Measurements from ENCODE around the gene IFNAR2.

GRCh38 chr21:33185852-33186251, 43.9 kb upstream of the IFNAR2 start:
- TF ChIP-seq CTCF (IDR thresholded peaks at IDR 0.05; ENCODE audit: borderline replicate concordance, extremely low read depth, low read length, poor library complexity, severe bottlenecking) (no peak), EZH2 (IDR thresholded peaks at IDR 0.05; ENCODE audit: borderline replicate concordance, low read depth, low read length, severe bottlenecking) (no peak)

Measured in DND-41 (cell line).